Hepatocyte (in vitro differentiated cells): ENCODE data around the gene RAET1E.

Source experiments
- EZH2phosphoT487 ChIP-seq: fragments of 200-600 bp; sonication (generic); IDR thresholded peaks from one replicate; pipeline ENCODE4 v1.6.1; 2018; ENCODE audit warnings: antibody characterized with exemption, mild to moderate bottlenecking, low read depth, moderate library complexity; ENCODE audit not compliant: unreplicated experiment, severe bottlenecking
- TF ChIP-seq, protein P1 (sequence below): fragments of 200-600 bp; sonication (generic); IDR thresholded peaks from 2 replicates; pipeline ENCODE4 v1.5.1; 2016; ENCODE audit warnings: antibody characterized with exemption, mild to moderate bottlenecking; ENCODE audit not compliant: poor library complexity

DNA sequence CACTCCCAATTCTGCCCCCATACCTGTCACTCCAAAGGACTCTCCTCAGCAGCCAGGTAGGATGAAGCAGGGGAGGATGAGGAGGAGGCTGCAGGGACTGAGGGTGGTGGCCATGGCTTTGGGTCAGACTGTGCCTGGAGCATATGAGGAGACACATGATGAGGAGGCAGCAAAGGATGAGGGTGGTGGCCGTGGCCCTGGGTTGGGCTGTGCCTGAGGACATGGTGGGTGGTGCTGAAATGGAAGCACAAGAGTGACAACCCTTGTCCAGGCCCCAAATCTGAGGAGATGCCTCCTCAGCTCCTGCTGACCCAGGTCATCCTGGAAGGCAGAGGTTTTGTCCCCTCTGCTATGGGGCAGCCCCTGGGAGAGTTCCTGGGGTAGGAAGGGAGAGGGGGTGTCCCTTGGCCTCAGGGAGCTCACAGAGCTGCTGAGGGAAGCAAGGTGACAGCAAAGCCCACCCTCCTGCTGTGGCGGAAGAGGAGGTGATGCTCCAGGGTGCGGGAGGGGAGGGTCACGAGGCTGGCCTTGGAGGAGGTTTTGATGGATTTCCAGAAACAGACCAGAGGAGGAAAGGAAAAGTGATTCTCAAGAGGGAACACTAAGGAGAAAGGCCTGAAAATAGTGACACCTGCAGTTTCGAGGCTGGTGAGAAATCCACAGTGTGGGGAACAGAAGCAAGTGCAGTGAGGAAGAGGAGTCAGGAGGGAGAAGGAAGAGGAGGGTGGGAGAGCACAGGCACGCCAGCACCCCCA lies 20.4 kb upstream of the RAET1E start:
- TF ChIP-seq, protein P1, sequence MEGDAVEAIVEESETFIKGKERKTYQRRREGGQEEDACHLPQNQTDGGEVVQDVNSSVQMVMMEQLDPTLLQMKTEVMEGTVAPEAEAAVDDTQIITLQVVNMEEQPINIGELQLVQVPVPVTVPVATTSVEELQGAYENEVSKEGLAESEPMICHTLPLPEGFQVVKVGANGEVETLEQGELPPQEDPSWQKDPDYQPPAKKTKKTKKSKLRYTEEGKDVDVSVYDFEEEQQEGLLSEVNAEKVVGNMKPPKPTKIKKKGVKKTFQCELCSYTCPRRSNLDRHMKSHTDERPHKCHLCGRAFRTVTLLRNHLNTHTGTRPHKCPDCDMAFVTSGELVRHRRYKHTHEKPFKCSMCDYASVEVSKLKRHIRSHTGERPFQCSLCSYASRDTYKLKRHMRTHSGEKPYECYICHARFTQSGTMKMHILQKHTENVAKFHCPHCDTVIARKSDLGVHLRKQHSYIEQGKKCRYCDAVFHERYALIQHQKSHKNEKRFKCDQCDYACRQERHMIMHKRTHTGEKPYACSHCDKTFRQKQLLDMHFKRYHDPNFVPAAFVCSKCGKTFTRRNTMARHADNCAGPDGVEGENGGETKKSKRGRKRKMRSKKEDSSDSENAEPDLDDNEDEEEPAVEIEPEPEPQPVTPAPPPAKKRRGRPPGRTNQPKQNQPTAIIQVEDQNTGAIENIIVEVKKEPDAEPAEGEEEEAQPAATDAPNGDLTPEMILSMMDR: no peak
- no peak for TF ChIP-seq EZH2phosphoT487
